BLaER1 (cell line): ENCODE results near the gene ANGPTL2.

Experiments
- H3K27ac ChIP-seq: shearing (Covaris generic); formaldehyde crosslinking; 2 replicates; pipeline ENCODE4 v1.8.1; 2022
- H3K27me3 ChIP-seq: shearing (Covaris generic); formaldehyde crosslinking; 2 replicates; pipeline ENCODE4 v1.8.1; 2022
- H3K36me3 ChIP-seq: shearing (Covaris generic); formaldehyde crosslinking; 2 replicates; pipeline ENCODE4 v1.8.1; 2022
- H3K4me1 ChIP-seq: shearing (Covaris generic); formaldehyde crosslinking; 2 replicates; pipeline ENCODE4 v1.8.1; 2022
- H3K4me2 ChIP-seq: shearing (Covaris generic); formaldehyde crosslinking; 2 replicates; pipeline ENCODE4 v1.8.1; 2022
- H3K4me3 ChIP-seq: shearing (Covaris generic); formaldehyde crosslinking; 2 replicates; pipeline ENCODE4 v1.8.1; 2022
- H3K9ac ChIP-seq: shearing (Covaris generic); formaldehyde crosslinking; 2 replicates; pipeline ENCODE4 v1.8.1; 2022
- H3K9me3 ChIP-seq: shearing (Covaris generic); formaldehyde crosslinking; 2 replicates; pipeline ENCODE4 v1.8.1; 2022
- H4K20me1 ChIP-seq: shearing (Covaris generic); formaldehyde crosslinking; 2 replicates; pipeline ENCODE4 v1.8.1; 2022
- Cebpa-rat ChIP-seq: shearing (Covaris generic); IDR thresholded peaks from 2 replicates; pipeline ENCODE4 v1.8.1; 2022

ANGPTL2 gene

DNA sequence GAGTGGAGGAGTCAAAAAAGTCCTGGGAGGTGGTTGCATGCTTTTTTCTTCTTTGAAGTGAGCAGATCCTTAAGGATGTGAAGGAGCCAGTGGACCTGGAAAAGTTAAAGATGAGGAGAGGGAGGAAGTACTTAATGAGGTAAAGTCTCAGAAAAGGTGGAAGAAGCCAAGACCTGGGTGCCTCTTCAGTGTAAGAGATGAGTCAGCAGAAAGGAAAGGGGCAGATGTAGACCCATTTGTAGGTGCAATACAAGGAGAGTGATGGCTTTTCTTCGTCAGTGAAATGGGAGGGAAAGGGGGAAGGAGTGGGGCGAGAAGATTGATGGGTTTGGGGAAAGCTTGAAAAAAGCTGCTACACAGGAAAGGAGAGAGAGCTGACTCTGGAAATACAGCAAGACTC, 82.9 kb downstream of the ANGPTL2 start:
- Histone ChIP-seq H3K27ac (no peak overlapping the region), H3K4me1 (no peaks in the 10 kb centered on the region), H3K9ac (no peak overlapping the region)

DNA sequence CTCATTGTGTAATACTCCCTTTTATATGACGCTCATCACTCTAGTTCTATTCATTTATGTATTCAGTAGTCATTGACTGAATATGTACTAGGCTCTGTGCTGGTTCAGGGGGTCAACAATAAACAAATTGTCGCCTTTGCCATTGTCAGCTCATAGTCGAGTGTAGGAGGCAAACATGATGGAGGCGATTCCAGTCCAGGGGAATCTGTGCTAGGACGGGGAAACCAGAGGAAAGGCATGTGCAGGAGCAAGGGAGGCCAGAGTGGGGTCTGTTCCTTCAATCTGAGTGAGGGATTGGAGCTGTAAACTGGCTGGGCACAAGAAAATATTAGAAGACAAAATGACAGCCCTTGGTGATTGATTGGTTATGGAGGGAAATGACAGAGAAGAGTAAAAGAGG, 83.9 kb downstream of the ANGPTL2 start:
- Histone ChIP-seq H3K27ac (no peak overlapping the region), H3K9ac (no peak overlapping the region), H3K4me3 (no peak overlapping the region), H3K9me3 (no peaks in the 10 kb centered on the region), H3K27me3 (no peaks in the 10 kb centered on the region), H3K36me3 (no peaks in the 10 kb centered on the region), H4K20me1 (no peaks in the 10 kb centered on the region), H3K4me1 (no peaks in the 10 kb centered on the region), H3K4me2 (no peak overlapping the region)
- TF ChIP-seq Cebpa-rat: no peak

More for the DNA sequence above, 82.9 kb downstream of the ANGPTL2 start:
- no peak overlapping the region for H3K4me2 ChIP-seq
- H3K27me3 ChIP-seq: no peaks in the 10 kb centered on the region
- no peak overlapping the region for H3K4me3 ChIP-seq
- H4K20me1 ChIP-seq: no peaks in the 10 kb centered on the region
- no peak for TF ChIP-seq Cebpa-rat
- no peaks in the 10 kb centered on the region for H3K9me3 ChIP-seq
- no peaks in the 10 kb centered on the region for H3K36me3 ChIP-seq
